Inflammatory macrophage (primary cell): Measurements from ENCODE around the gene TAS2R20.
"Not testable (repeated sequence)": the region's sequence is repeated elsewhere in the genome, so short reads cannot be mapped to it uniquely, and the experiment has no call there.

ENCODE experiments used
- DNase-seq, 2 donors: peaks; one replicate each; pipeline ENCODE4 v3.0.0-alpha.2; 2020 to 2022
- total RNA-seq, 18 experiments: gene quantifications; one replicate each; lab custom pipeline; 2026; ENCODE audit warnings: mixed read lengths in 6 of 18, inconsistent platforms in 2 of 18; lab: John Stamatoyannopoulos, UW

The TAS2R20 gene, protein sequence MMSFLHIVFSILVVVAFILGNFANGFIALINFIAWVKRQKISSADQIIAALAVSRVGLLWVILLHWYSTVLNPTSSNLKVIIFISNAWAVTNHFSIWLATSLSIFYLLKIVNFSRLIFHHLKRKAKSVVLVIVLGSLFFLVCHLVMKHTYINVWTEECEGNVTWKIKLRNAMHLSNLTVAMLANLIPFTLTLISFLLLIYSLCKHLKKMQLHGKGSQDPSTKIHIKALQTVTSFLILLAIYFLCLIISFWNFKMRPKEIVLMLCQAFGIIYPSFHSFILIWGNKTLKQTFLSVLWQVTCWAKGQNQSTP
- total RNA-seq = 0.41 to 4.3 (median 1.3) reads per million in 18 experiments

DNA sequence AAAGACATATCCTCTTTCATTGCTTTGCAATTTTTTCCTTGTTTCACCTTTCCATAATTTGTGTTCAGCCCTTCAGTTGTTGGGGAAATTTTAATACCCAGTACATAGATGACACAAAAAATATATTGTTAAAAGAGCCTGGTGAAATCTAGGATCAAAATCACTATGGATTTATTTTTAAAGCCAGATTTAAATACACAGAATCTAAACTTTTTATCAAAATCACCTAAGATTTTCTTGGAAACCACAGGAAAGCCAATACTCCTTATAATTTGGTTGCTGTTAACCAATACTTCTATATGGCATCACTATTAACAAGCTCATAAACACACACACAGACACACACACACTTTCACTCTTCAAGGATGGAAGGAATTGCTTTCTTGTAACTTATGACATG, at the start of gene TAS2R20:
Gene TAS2R20, minus strand, starts transcription at position 101 of the 400 bp plus-strand sequence. CDS start 429 bp downstream, outside the sequence.
- no peak for DNase-seq

DNA sequence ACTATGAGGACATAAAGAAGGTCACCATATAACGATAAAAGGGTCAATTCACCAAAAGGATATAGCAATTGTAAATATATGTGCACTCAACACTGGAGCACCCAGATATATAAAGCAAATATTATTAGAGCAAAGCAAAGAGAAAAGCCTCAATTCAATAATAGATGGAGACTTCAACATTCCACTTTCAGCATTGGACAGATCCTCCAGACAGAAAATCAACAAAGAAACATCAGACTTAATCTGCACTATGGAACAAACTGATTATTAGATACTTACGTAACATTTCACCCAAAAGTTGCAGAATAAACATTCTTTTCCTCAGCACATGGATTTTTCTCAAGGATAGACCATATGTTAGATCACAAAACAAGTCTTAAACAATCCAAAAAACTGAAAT, 43.3 kb upstream of the TAS2R20 start:
- DNase-seq = not testable (repeated sequence)

DNA sequence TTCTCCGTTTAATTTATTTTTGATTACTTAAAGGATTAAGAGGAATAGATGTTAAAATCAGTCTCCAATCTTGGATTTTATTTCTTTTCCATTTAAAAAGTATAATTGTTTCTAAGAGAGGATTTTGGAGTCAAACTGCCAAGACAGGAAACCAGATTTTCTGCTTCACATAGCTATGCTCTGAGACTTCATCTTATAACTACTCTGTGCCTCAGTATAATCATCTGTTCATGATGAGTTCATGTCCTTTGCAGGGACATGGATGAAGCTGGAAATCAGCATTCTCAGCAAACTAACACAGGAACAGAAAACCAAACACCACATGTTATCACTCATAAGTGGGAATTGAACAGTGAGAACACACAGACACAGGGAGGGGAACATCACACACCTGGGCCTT, 42.1 kb upstream of the TAS2R20 start:
- no peak for DNase-seq

DNA sequence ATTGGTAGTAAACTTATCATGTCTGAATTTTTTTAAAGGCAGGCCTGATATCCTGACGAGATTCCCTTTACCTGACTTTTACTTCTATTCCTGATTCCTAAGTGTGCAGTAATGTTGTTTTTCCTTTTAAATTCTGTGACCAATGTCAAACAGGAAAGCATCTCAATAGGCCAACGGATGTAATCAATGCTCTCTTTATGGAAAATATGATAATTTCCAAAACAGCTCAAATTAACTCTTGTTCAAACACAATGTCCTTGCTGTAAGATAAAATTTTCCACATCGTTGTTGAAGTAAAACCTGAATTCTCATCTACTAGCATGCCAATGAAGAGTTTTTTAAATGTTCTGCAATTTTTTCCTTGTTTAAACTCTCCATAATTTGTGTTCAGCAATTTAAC, 41.1 kb upstream of the TAS2R20 start:
- no peak for DNase-seq

DNA sequence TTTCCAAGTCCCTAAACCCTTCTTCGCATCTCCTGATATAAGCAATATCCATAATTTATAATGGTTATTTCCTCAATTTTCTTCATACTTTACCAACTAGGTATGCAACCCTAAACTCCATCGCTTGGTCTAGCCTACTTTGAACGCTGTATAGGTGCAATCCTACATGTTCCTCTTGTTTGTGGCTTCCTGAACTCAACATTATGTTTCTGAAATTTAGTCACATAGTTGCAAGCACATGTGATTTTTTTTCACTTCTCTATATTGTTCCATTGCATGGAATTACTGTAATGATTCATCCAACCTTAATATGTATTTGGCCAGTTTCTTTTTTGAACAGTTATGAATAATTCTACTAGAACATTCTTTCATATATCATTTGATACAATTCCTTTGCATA, 35.9 kb upstream of the TAS2R20 start:
- not testable (repeated sequence) for DNase-seq

DNA sequence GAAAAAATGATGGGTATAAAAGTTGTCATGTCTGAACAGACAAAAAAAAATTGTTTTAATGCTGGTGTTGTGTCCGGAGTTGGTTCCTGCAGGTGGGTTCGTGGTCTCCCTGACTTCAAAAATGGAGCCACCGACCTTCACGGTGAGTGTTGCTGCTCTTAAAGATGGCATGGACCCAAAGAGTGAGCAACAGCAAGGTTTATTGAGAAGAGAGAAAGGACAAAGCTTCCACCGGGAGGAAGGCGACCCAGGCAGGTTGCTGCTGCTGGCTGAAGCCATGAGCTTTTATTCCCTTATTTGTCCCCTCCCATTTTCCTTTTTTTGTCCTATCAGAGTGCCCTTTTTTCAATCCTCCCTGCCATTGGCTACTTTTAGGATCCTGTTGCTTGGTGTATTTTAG, 33.2 kb upstream of the TAS2R20 start, which contains the start of gene TAS2R31:
Gene TAS2R31, minus strand, starts transcription at position 101 of the 400 bp plus-strand sequence. Its CDS starts 72 bp downstream, at position 29.
- no peak for DNase-seq

DNA sequence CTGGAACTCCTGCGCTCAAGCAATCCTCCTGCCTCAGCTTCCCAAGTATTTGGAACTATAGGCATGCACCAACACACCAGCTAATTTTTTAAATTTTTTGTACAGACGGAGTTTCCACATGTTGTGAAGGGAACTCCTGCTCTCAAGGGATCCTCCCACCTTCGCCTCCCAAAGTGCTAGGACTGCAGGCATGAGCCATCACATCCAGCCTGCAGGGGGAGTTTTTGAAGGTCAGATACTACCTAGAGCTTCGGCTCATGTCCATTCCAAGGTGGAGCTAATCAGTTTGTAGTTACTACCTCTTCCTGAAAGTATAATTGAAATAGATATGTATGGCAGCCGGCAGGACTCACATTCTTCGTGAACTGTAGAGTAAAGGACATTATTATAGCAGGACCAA, 28.0 kb upstream of the TAS2R20 start:
- DNase-seq = no peak

DNA sequence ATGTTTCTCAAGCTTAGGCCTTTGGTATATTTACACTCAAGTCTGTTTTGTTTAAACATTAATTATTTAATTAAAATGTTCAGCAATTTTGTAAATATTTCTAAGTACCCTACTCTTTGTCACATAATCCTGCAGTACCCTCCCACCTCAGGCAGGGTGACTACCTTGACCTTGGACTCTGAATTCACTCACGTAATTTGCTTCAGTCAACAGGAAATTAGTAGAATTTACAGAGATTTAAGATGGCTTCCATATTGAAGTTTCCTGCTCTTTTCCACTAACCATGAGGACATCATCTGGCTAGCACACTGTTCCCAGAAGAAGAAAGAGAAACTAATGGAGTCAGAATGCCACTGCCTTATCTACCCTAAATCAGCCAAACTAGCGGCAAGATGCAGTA, 25.3 kb upstream of the TAS2R20 start:
- DNase-seq = no peak

DNA sequence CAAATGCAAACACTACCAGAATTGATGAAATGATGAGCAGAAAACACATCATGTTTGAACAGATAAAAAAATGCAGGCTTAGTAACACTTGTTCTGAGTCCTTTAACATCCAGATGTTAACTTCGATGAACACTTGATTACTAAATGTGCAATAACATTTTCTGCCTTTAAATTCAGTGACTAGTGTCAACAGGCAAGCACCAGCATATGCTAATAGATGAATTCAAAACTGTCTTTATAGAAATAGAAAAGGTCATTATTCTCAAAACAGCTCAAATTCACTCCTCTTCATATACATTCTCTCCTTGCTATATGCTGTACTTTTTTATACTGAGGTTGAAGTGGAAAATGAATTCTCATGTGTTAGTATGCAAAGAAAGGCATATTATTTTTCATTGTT, 24.4 kb upstream of the TAS2R20 start, which contains the start of gene TAS2R19:
Gene TAS2R19, minus strand, starts transcription at position 101 of the 400 bp plus-strand sequence. Its CDS starts 49 bp downstream, at position 52.
- DNase-seq = no peak

DNA sequence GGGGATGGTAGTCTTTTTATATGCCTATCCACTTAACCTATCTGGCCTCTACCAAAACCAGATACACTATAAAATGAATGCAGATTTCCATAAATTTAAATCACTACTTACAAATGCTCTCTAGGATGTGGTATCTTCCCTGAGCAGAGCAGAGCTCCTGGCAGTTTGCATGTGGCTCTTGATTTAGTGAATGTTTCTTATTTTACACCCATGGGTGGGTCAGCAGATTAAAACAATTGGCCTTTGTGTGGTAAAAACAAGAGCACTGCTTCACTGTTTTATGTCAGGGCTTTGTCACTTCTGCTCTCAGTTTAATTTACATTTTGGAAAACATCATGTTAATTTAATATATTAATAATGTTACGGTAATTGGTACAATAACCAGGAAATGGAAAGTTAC, 18.8 kb upstream of the TAS2R20 start:
- no peak for DNase-seq

DNA sequence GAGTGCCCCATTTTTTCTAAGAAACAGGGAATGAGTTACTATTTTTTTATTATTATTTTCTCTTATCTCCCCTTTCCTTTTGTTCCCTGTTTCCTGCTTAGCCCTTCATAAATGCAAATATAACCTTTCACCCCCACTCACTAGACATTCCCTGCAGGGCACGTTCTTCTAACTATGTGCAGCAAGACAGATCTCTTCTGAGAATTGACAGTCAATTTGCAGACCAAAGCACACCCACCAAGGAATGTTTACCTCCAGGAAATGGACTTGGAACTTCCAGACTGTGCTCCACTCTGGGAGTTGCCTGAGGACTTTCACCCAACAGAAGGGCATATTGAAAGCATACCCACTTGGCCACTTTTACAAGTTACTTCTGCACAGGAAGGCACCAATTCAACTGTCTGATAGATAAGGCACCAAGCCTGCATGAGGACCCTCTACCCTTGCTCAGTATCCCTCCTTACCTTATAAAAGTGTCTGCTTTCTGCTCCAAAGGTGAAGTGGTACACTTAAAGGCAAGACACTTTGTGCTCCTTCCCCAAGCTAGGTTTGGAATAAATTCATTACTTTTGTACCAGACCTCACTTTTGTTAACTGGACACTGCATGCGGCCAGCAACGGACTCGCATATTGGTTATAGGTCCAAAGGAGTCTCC, 17.8 kb upstream of the TAS2R20 start:
- DNase-seq = no peak

DNA sequence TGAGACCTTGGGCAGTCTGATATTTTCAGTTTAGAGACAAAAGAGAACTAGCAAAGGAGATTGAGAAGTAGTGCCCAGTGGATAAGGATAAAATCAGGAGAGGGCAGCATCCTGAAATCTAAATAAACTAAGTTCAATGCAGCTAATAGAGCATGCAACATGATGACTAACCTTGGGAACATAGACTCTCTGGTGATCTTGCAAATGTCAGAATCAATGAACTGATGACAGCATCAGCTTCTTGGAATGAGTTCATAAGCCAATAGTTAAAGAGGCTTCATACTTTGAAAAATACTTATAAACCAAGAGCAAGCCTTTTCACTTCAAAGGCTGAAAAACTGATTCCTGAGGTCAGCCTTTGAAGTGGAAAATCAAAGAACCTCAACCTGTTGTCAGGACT, 16.1 kb upstream of the TAS2R20 start:
- DNase-seq = no peak

DNA sequence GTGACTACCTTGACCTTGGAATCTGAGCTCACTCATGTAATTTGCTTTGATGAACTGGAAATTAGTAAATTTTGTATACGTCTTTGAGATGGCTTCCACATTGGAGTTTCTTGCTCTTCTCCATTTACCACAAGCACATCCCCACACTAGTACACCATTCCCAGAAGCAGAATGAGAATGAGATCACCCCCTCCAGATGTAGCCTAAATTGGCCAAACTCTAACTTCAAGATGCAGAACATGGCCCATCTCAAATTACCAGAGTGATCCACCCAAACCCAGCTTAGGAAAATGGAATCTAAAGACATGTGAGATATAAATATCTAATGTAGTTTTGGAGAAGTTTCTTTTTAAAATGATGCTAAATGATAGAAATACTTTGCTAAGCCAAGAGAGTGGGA, 9.5 kb upstream of the TAS2R20 start:
- no peak for DNase-seq

DNA sequence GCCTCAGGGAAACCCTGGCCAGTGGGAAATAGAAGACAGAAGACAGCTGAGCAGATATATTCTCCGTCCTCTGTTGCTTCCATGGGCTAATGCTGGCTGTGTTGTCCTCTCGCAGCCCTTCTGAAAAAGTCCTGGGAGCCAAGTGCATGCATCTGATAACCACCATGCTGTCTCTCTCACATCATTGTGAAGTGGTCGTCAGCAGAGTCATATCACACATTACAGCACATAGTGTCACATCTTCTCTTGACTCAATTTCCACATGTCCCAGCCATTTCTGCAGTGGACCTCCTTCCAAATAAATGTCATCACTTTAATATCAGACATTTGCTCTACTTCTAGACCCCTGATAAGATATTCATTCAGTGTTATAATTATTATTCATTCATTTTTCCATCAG, 3.8 kb downstream of the TAS2R20 start:
- no peak for DNase-seq

DNA sequence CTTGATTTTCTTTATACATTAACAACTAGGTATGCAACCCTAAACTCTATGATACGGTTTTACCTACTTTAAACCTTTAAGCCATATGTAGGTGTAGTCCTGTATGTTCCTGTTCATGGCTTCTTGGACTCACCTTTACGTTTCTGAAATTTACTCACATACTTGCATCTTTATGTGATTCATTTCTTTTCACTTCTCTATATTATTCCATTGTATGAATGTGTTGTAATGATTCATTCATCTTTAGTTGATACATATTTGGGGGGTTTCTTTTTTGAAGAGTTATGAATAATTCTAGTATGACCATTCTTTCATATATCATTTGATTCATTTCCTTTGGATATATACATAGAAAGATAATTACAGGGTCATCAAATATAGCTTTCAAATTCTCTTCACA, 9.0 kb downstream of the TAS2R20 start:
- no peak for DNase-seq

DNA sequence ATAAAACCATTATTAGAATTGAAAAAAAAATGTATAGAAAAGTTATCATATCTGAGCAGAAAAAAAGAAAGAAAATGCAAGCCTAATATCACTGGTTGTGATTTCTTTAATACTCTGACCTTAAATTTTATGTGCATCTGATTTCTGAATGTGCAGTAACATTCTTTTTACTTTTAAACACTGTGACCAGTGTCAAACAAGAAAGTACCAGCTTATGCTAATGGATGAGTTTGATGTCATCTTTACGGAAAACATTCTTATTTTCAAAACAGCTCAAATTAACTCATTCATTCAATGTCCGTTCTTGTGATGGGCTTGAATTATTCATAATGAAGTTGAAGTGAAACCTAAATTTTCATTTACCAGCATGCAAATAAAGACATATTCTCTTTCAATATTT, 11.3 kb downstream of the TAS2R20 start, which contains the start of gene TAS2R50:
Gene TAS2R50, minus strand, starts transcription at position 101 of the 400 bp plus-strand sequence. Its CDS starts 52 bp downstream, at position 49.
- DNase-seq = no peak

DNA sequence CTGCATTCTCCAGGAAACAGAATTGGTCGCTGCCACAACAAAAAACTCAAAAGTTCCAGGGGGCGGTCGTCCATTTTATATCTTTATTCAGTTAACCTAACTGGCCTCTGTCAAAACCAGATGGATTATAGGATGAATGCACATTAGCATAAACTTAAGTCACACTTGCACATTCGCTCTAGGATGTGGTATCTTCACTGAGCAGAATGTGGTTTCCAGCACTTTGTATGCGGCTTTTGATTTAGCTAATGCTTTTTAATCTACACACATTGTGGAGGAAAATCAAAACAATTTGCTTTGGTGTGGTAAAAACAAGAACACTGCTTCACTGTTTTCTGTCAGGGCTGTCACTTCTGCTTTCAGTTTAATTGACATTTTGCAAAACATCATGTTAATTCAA, 15.9 kb downstream of the TAS2R20 start:
- DNase-seq = no peak

DNA sequence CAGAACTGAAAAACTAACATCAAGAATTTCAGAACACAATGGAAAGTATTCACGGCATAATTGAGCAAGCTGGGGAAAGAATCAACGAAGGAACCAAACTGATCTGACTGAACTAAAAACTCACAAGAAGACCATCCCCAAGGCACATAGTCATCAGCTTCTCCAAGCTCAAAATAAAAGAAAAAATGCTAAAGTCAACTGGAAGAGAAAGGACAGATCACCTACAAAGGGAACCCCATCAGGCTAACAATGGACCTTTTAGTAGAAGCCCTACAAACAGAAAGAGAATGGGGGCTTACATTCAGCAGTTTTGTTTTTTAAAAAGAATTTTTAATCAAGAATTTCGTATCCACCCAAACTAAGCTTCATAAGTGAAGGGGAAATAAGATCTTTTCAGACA, 23.1 kb downstream of the TAS2R20 start:
- DNase-seq = no peak

DNA sequence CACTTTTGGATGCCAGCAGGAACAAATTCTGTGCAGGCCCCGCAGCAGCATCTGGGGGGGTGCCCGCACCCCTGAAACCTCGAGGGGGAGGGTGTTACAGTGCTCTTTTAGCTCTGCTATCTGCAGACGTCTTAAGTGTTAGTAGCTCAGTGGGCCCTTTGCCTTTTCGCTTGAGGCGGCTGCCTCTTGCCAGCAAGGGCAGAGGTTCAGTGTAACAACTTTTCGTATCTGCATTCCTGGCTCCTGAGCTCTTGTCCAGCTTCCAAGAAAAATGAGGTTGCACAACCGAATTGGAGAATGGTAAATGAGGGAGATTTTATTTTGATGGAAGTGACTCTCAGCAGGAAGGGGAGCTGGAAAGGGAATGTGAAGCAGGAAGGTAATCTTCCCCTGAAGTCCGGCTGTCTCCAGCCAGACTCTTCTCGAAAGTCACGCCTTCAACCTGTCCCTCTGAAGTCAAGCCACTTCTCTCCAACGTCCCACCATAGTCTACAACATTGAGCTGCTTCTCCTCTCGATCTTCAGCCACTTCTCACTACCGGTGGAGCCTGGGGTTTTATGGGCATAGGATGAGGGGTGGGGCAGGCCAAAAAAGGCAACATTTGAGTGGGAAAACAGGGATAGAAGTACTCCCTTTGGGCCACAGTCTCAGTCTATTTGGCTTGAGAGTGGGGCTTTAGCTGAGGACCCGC, 29.2 kb downstream of the TAS2R20 start:
- DNase-seq = no peak

DNA sequence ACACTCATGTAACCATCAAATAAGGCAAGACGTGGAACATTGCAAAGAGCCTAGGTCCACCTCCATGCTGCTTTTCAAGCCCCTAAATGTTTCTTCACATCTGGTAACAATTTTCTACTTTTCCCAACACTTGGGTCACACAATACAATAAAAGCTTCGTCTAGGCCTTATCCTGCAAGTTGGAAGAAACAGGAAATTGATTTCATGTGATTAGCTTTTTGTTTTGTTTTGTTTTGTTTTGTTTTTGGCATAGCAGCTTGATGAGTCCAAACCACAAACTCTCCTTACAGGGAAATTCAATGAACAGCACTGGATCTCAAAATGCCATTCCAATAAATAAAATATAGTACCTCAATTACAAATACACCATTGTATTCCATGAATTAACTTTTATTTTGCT, 30.7 kb downstream of the TAS2R20 start:
- DNase-seq = no peak

DNA sequence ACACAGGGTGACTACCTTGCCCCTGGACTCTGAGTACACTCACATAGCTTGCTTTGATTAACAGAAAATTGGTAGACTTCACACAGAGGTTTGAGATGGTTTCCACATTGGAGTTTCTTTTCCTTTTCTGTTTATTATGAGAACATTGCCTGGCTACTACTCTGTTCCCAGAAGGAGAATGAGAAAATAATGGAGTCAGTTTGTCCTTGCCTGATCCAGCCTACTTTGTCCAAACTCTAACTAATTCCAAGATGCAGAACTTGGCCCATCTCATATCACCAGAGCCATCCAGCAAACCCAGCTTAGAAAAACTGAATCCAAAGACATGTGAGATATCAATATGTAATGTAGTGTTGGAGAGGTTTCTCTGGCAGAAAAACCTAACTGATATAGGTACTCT, 31.8 kb downstream of the TAS2R20 start:
- DNase-seq = no peak

DNA sequence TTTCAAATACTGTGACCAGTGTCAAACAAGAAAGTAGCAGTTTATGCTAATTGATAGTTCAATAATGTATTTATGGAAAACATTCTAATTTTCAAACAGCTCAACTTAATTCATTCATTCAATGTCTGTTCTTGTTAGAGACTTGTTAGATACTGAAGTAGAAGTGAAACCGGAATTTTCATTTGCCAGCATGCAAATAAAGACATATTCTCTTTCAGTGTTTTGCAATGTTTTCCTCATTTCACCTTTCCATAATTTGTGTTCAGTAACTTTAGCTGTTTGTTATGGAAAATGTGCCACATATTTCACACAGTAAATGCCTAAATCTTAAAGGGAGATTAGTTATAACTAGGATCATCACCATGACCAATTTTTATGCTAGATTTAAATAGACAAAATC, 32.6 kb downstream of the TAS2R20 start:
- no peak for DNase-seq

DNA sequence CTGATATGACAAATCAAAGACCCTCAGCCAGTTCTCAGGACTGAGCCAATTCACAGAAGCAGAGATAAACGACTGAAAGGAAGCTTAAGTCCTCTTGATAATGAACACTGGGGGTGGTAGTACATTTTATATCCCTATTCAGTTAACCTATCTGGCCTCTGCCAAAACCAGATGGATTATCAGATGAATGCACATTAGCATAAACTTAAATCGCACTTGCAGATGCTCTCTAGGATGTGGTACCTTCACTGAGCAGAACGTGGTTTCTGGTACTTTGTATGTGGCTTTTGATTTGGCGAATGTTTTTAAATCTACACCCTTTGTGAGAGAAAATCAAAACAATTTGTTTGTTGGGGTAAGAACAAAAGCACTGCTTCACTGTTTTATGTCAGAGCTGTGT, 37.9 kb downstream of the TAS2R20 start:
- DNase-seq = no peak
